Daoy (cell line): ENCODE data around the gene RPL21. TPM values are rescaled to one million over a fixed set of nuclear protein-coding genes. Genes with fewer than 3 reads are reported as not detected.
"Not testable (repeated sequence)": the region's sequence is repeated elsewhere in the genome, so short reads cannot be mapped to it uniquely, and the experiment has no call there.

Source experiments
- DNase-seq: peaks from one replicate; pipeline ENCODE4 v3.0.0-alpha.2; 2015; ENCODE audit warnings: low read depth
- total RNA-seq: library from RNA; depleted of rRNA; stranded (reverse); fragments of >200 nt; shearing (Covaris generic); gene quantifications from 2 replicates; pipeline ENCODE4 v1.2.3, GENCODE V29; 2014; rRNA removed

RPL21 gene
- total RNA-seq, 1 experiment from 2014 or later: 978 TPM

GRCh38 chr13:27289011-27289665, 37.8 kb downstream of the RPL21 start:
- DNase-seq: no peak

GRCh38 chr13:27290715-27291114, 39.4 kb downstream of the RPL21 start:
- DNase-seq: no peak

- DNase-seq: not testable (repeated sequence)
These were observed 40.6 kb downstream of the RPL21 start for GRCh38 chr13:27291967-27292366.

- DNase-seq: no peak
These were observed 41.8 kb downstream of the RPL21 start for GRCh38 chr13:27293076-27293691.

- DNase-seq: no peak
These were observed 42.6 kb downstream of the RPL21 start for GRCh38 chr13:27293873-27294515.

- DNase-seq: no peak
These were observed 43.7 kb downstream of the RPL21 start for GRCh38 chr13:27295096-27295495.

- no peak for DNase-seq
These were observed 44.3 kb downstream of the RPL21 start for GRCh38 chr13:27295660-27296059.

GRCh38 chr13:27296496-27296895, 45.1 kb downstream of the RPL21 start:
- DNase-seq: no peak

GRCh38 chr13:27298849-27299248, 47.5 kb downstream of the RPL21 start:
- no peak for DNase-seq

GRCh38 chr13:27300406-27300805, 49.0 kb downstream of the RPL21 start:
- not testable (repeated sequence) for DNase-seq

GRCh38 chr13:27300941-27301586, 49.7 kb downstream of the RPL21 start:
- DNase-seq: no peak

GRCh38 chr13:27302643-27303262, 51.4 kb downstream of the RPL21 start:
- no peak for DNase-seq

GRCh38 chr13:27304099-27304498, 52.7 kb downstream of the RPL21 start:
- no peak for DNase-seq

GRCh38 chr13:27304611-27305010, 53.3 kb downstream of the RPL21 start:
- DNase-seq: no peak

Other genes with a start within 250 kb of the RPL21 start
- gene USP12, start 79.7 kb upstream of the RPL21 start, total RNA-seq: 22.0 and 23.8 TPM in 2 replicates
- 1.6 and 6.2 TPM in 2 replicates for gene RASL11A, start 19.3 kb downstream of the RPL21 start, total RNA-seq
- gene GTF3A, start 173.1 kb downstream of the RPL21 start, total RNA-seq: 85.2 and 91.6 TPM in 2 replicates
- 48.3 and 63.1 TPM in 2 replicates for gene MTIF3, start 199.0 kb downstream of the RPL21 start, total RNA-seq